Glutamatergic neuron (in vitro differentiated cells): ENCODE data around the gene PCNA. TPM values are rescaled to one million over a fixed set of nuclear protein-coding genes. Genes with fewer than 3 reads are reported as not detected.

Experiments
- DNase-seq: peaks from one replicate; pipeline ENCODE4 v3.0.0; 2022
- H3K27ac Mint-ChIP-seq: one replicate; pipeline ENCODE4 v1.8.0; 2020; ENCODE audit warnings: mild to moderate bottlenecking, mixed read lengths, inconsistent platforms; ENCODE audit not compliant: unreplicated experiment
- H3K27me3 Mint-ChIP-seq: one replicate; pipeline ENCODE4 v1.8.0; 2020; ENCODE audit warnings: mild to moderate bottlenecking, moderate library complexity, mixed read lengths, inconsistent platforms; ENCODE audit not compliant: unreplicated experiment
- H3K36me3 Mint-ChIP-seq: one replicate; pipeline ENCODE4 v1.8.0; 2020; ENCODE audit warnings: mild to moderate bottlenecking, mixed read lengths, inconsistent platforms; ENCODE audit not compliant: unreplicated experiment
- H3K4me1 Mint-ChIP-seq: one replicate; pipeline ENCODE4 v1.8.0; 2020; ENCODE audit warnings: mild to moderate bottlenecking, low read depth, mixed read lengths, inconsistent platforms; ENCODE audit not compliant: unreplicated experiment
- H3K4me3 Mint-ChIP-seq: one replicate; pipeline ENCODE4 v1.8.0; 2020; ENCODE audit warnings: mild to moderate bottlenecking, mixed read lengths, inconsistent platforms; ENCODE audit not compliant: unreplicated experiment
- H3K9me3 Mint-ChIP-seq: one replicate; pipeline ENCODE4 v1.8.0; 2020; ENCODE audit warnings: mild to moderate bottlenecking, moderate library complexity, mixed read lengths, inconsistent platforms; ENCODE audit not compliant: unreplicated experiment
- total RNA-seq: library from RNA; stranded (reverse); fragmentation: NEBNext Ultra II Directional; extraction: Animal tissue kit (Norgen Biotek cat#: 25700); gene quantifications from one replicate; pipeline ENCODE4 v1.2.1, GENCODE V29; 2021; ENCODE audit not compliant: unreplicated experiment
- TF ChIP-seq, protein P1 (sequence below): fragments of 200-600 bp; sonication (generic); IDR thresholded peaks from one replicate; pipeline ENCODE4 v1.5.0; 2021; ENCODE audit not compliant: partially characterized antibody, unreplicated experiment

PCNA gene
- total RNA-seq, 1 donor from 2014 or later, result 43.3 TPM

DNA sequence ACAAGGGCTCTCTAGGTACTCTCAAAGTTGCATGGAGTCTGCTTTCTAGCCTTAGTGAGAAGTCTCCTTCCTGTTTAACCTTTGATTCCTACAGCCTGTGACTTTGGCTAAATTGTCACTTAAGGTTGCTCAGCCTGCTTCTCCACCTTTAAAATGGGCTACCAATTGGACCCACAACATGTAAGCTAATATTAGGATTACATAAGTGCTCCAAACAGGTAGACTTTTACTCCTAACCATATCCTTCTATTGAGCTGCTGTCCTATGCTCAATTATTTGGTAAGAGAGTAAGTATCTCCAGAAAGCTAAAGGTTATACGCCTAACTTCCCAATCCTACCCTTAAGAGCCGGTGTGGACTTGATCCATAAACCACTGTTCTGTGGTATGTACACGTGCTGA is 2.9 kb downstream of the PCNA start:
- no peak overlapping the region for H3K27ac Mint-ChIP-seq
- peaks cover 1% of the 10 kb centered on the region for H3K27me3 Mint-ChIP-seq
- H3K9me3 Mint-ChIP-seq, result peaks cover 15% of the 10 kb centered on the region
- TF ChIP-seq, protein P1, sequence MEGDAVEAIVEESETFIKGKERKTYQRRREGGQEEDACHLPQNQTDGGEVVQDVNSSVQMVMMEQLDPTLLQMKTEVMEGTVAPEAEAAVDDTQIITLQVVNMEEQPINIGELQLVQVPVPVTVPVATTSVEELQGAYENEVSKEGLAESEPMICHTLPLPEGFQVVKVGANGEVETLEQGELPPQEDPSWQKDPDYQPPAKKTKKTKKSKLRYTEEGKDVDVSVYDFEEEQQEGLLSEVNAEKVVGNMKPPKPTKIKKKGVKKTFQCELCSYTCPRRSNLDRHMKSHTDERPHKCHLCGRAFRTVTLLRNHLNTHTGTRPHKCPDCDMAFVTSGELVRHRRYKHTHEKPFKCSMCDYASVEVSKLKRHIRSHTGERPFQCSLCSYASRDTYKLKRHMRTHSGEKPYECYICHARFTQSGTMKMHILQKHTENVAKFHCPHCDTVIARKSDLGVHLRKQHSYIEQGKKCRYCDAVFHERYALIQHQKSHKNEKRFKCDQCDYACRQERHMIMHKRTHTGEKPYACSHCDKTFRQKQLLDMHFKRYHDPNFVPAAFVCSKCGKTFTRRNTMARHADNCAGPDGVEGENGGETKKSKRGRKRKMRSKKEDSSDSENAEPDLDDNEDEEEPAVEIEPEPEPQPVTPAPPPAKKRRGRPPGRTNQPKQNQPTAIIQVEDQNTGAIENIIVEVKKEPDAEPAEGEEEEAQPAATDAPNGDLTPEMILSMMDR, result no peak
- peaks cover 13% of the 10 kb centered on the region for H3K4me1 Mint-ChIP-seq
- no peaks in the 10 kb centered on the region for H3K36me3 Mint-ChIP-seq
- no peak overlapping the region for H3K4me3 Mint-ChIP-seq
- no peak for DNase-seq

DNA sequence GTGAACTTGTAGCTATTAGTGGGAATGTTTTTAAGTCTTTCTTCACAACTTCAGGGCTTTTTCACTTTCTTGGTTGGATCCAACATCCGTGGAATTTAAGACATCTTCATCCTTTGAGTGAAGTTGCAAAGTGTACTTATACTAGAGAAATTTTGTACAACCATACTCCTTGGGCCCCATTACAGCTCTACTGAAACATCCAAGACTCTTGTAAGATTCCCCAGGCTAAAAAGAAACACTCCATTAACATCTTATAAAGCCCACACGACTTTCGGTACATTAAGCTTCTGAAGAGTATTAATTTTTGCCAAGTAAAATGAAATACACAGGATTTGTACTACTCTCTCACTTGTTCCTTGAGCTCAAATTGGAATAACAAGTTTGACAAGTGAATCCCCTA is 5.4 kb downstream of the PCNA start:
- Mint-ChIP-seq H3K36me3 (no peaks in the 10 kb centered on the region), H3K27me3 (no peaks in the 10 kb centered on the region), H3K4me1 (peaks cover 9% of the 10 kb centered on the region), H3K27ac (peak overlapping the region; percentile 12), H3K4me3 (no peak overlapping the region), H3K9me3 (peaks cover 8% of the 10 kb centered on the region)
- no peak for DNase-seq
- TF ChIP-seq, protein P1, result no peak

DNA sequence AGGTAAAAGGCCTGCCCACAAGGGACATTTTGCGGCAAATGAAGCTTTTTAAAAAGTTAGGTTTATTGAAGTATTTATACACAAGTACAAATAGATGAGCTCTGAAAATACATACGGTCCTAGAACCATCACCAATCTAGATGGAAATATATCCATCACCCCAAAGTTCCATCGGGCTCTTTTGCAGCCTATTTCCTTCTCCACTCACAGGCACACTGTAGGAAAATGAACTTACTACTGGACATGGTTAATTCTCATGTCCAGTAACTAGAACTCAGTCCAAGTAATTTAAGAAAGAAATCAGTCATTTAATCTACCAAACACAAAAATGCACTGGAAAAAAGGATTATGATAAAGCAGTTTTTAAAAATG is 6.2 kb downstream of the PCNA start:
- H3K4me3 Mint-ChIP-seq, result peak overlapping the region; percentile 97
- H3K27ac Mint-ChIP-seq, result peak overlapping the region; percentile 76
- H3K27me3 Mint-ChIP-seq, result no peaks in the 10 kb centered on the region
- no peak for DNase-seq
- H3K9me3 Mint-ChIP-seq, result peaks cover 8% of the 10 kb centered on the region
- TF ChIP-seq, protein P1, result no peak
- peaks cover 8% of the 10 kb centered on the region for H3K4me1 Mint-ChIP-seq
- H3K36me3 Mint-ChIP-seq, result no peaks in the 10 kb centered on the region

DNA sequence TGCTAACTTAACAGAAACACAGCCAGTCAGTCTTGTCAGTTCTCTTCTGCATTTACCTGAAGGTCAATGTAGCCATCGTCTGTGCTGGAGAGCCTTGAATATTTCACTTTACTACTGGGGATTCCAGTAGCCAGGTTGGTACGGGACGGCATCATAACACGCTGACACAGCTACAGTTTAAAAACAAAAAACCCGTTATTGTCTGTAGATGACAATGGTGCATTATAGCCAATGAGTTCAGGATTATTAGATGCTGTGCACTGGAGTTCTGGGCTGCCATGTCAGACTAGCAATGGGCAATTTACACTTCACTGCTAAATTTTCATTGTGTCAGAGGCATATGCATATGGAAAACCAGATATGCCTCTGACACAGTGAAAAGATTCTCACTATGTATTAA is 10.5 kb downstream of the PCNA start:
- Mint-ChIP-seq H3K36me3 (peaks cover 4% of the 10 kb centered on the region), H3K27ac (no peak overlapping the region), H3K4me1 (peaks cover 4% of the 10 kb centered on the region), H3K4me3 (no peak overlapping the region), H3K9me3 (peaks cover 5% of the 10 kb centered on the region), H3K27me3 (no peaks in the 10 kb centered on the region)
- DNase-seq, result no peak
- TF ChIP-seq, protein P1, result no peak

DNA sequence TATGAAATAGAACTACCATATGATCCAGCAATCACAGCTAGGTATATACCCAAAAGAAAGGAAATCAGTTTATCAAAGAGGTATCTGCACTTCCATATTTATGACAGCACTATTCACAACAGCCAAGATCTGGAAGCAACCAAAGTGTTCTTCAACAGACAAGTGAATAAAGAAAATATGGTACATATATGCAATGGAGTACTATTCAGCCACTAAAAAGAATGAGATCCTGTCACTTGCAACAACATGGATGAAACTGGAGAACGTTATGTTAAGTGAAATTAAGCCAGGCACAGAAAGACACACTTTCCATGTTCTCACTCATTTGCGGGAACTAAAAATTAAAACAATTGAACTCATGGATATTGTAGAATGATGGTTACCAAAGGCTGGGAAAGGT is 15.3 kb downstream of the PCNA start:
- H3K27ac Mint-ChIP-seq, result no peak overlapping the region
- H3K9me3 Mint-ChIP-seq, result peaks cover 4% of the 10 kb centered on the region
- no peak for DNase-seq
- TF ChIP-seq, protein P1, result no peak
- H3K4me3 Mint-ChIP-seq, result no peak overlapping the region
- peaks cover 5% of the 10 kb centered on the region for H3K36me3 Mint-ChIP-seq
- no peaks in the 10 kb centered on the region for H3K27me3 Mint-ChIP-seq
- no peaks in the 10 kb centered on the region for H3K4me1 Mint-ChIP-seq
